ENCODE results near the gene NUP37. TPM values are rescaled to one million over a fixed set of nuclear protein-coding genes. Genes with fewer than 3 reads are reported as not detected.

Gene NUP37
- total RNA-seq, 1 donor from 2014 or later = 29.9 TPM

DNA sequence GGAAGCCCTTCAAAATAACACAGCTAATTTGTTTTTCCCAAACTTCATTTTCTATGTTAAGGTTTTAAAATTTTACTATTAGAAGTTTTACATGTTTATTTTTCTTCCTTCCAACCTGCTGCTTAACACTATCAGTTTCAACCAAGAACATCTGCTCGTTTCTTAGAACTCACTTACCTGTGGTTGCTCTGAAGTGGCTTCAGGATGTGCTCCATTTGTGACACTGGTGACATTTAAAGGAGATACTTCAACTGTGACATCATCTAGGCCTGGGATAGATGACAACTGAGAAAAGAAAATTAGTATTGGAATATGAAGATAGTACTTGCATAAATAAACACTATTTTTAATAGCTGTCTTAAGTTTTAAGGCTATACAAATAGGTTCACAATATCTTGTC lies 76.0 kb downstream of the NUP37 start:
- POLR2A ChIA-PET = interaction anchor here (0.6 kb wide), 1 partner anchor 10 kb away, joined by 3 read pairs; no protein-coding TSS in a partner anchor
- no peak for ATAC-seq (ENCODE audit: low read depth)
- CTCF ChIA-PET = no interaction called here
- peaks cover 3% of the 10 kb centered on the region for H3K4me1 Mint-ChIP-seq
- no peak overlapping the region for H3K4me3 Mint-ChIP-seq
- H3K27me3 Mint-ChIP-seq = no peaks in the 10 kb centered on the region
- no peaks in the 10 kb centered on the region for H3K9me3 Mint-ChIP-seq
- H3K36me3 Mint-ChIP-seq (ENCODE audit: low read depth) = peaks cover 39% of the 10 kb centered on the region
- no peak for DNase-seq
- intact Hi-C loops (cut with micrococcal nuclease) = no loop called here
- TF ChIP-seq, protein P1, sequence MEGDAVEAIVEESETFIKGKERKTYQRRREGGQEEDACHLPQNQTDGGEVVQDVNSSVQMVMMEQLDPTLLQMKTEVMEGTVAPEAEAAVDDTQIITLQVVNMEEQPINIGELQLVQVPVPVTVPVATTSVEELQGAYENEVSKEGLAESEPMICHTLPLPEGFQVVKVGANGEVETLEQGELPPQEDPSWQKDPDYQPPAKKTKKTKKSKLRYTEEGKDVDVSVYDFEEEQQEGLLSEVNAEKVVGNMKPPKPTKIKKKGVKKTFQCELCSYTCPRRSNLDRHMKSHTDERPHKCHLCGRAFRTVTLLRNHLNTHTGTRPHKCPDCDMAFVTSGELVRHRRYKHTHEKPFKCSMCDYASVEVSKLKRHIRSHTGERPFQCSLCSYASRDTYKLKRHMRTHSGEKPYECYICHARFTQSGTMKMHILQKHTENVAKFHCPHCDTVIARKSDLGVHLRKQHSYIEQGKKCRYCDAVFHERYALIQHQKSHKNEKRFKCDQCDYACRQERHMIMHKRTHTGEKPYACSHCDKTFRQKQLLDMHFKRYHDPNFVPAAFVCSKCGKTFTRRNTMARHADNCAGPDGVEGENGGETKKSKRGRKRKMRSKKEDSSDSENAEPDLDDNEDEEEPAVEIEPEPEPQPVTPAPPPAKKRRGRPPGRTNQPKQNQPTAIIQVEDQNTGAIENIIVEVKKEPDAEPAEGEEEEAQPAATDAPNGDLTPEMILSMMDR (IDR thresholded peaks at IDR 0.05) = no peak
- no peak overlapping the region for H3K27ac Mint-ChIP-seq

DNA sequence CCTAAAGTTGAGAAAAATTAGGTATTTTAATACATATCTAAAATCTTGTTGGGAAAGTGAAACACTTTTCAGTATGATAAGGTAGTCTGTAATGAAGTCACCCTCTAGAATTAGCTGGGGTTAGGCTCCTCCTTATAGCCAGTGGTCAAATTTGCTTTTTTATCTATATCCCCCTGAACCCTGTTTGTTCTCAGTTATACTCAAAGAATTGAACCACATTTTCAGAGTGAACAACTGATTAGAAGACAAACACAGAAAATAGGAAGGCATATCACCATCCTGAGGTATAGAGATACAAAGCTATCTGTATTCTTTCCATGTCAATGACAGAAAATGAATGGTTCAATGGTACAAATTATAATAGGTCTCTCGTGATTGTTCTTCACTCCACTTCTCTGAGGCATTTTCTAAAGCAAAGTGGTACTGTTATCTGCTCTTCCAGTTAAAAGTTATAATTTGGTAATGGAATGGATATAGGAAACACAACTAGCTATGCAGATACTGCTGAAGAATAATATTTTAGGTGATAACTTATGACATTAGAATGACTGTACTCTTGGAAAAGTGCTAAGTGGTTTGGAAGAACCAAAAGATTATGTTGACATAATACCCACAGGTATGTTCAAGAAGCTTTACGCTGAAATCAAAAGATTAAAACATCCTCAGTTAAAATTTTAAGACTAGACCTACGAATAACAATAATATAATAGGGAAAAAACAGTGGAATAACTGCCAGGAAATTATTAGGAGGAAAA lies 85.7 kb downstream of the NUP37 start:
- ChIA-PET POLR2A (interaction anchor here (1.0 kb wide), 1 partner anchor 10 kb away, joined by 3 read pairs; no protein-coding TSS in a partner anchor), CTCF (no interaction called here)
- Mint-ChIP-seq H3K36me3 (ENCODE audit: low read depth) (peaks cover 75% of the 10 kb centered on the region), H3K4me1 (no peaks in the 10 kb centered on the region), H3K9me3 (no peaks in the 10 kb centered on the region), H3K4me3 (no peak overlapping the region), H3K27me3 (no peaks in the 10 kb centered on the region), H3K27ac (no peak overlapping the region)
- DNase-seq (no peak), ATAC-seq (ENCODE audit: low read depth) (no peak)
- intact Hi-C loops (cut with micrococcal nuclease) = no loop called here
- TF ChIP-seq, protein P1 (IDR thresholded peaks at IDR 0.05) = no peak

DNA sequence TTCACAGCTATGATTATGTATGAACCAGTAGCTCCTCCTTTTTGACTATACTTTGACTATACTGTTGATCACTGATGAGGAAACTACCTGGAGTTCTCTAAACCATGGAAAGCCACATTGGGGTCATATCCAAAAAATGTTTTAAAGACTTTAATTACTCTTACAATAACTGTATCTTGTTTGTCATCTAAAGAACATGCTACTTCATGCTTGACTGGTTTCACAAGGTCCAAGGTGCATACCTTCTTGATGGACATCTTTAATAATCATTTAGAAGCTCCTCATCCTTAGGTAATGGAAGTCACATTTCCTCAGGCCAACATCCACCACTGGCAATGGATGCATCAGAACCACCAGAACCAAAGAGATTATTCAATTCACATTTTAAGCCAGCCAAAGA lies 88.1 kb downstream of the NUP37 start:
- TF ChIP-seq, protein P1 (IDR thresholded peaks at IDR 0.05) = no peak
- no peak overlapping the region for H3K4me3 Mint-ChIP-seq
- no peak for DNase-seq
- intact Hi-C loops (cut with micrococcal nuclease) = no loop called here
- no peak overlapping the region for H3K27ac Mint-ChIP-seq
- H3K9me3 Mint-ChIP-seq = no peaks in the 10 kb centered on the region
- peaks cover 65% of the 10 kb centered on the region for H3K36me3 Mint-ChIP-seq (ENCODE audit: low read depth)
- POLR2A ChIA-PET = interaction anchor here (1.2 kb wide), 1 partner anchor 30 kb away, joined by 4 read pairs; the partner anchor contains the start of gene WASHC3
- H3K4me1 Mint-ChIP-seq = no peaks in the 10 kb centered on the region
- ATAC-seq (ENCODE audit: low read depth) = no peak
- H3K27me3 Mint-ChIP-seq = no peaks in the 10 kb centered on the region
- CTCF ChIA-PET = interaction anchor here (1.0 kb wide), 1 partner anchor 92 kb away, joined by 4 read pairs; no protein-coding TSS in a partner anchor

DNA sequence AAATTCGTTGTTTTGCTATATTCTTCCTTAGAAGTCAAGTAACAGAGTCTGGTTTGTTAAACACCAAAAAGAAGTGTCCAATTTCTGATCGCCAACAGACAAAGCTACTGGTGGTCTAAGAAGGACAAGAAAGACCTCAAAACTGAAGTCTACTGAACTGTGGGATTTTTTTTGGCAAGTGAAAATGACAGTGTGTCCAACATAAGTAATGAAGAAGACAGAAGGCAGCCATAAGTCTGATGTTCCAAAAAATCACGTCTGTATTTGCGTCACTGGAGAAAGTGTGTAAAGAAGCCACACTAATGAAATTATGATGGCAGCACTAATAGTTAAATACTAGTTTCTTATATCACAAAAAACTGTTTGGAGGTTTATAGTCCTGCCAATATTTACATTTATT lies 90.8 kb downstream of the NUP37 start:
- Mint-ChIP-seq H3K4me1 (no peaks in the 10 kb centered on the region), H3K4me3 (no peak overlapping the region), H3K9me3 (no peaks in the 10 kb centered on the region), H3K36me3 (ENCODE audit: low read depth) (peaks cover 55% of the 10 kb centered on the region), H3K27ac (no peak overlapping the region), H3K27me3 (no peaks in the 10 kb centered on the region)
- intact Hi-C loops (cut with micrococcal nuclease) = no loop called here
- CTCF ChIA-PET = no interaction called here
- ATAC-seq (ENCODE audit: low read depth) (no peak), DNase-seq (no peak)
- POLR2A ChIA-PET = no interaction called here
- TF ChIP-seq, protein P1 (IDR thresholded peaks at IDR 0.05) = no peak

DNA sequence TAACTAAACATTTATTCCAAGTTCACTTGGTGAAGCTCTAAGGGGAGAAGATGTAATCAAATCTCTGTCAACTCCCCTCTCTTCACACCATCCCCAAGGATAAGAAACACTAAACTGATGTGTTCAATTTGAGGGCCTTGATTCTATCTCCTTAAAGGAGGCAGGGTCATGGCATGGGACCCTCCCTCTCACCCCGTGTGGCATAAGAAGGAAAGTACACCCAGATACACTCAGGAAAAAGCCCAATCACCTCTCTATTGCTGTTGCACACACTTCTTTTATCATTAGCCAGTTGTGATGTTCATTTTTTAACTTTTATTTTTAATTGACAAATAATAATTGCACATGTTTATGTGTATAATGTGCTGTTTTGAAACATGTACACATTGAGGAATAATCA lies 93.2 kb downstream of the NUP37 start:
- TF ChIP-seq, protein P1 (IDR thresholded peaks at IDR 0.05) = no peak
- ATAC-seq (ENCODE audit: low read depth) (no peak), DNase-seq (no peak)
- Mint-ChIP-seq H3K27ac (no peak overlapping the region), H3K9me3 (no peaks in the 10 kb centered on the region), H3K4me1 (no peaks in the 10 kb centered on the region), H3K36me3 (ENCODE audit: low read depth) (peaks cover 51% of the 10 kb centered on the region), H3K4me3 (no peak overlapping the region), H3K27me3 (no peaks in the 10 kb centered on the region)
- ChIA-PET POLR2A (no interaction called here), CTCF (no interaction called here)
- intact Hi-C loops (cut with micrococcal nuclease) = loop anchor here (2.0 kb wide), 1 partner anchor 14 kb away; no protein-coding TSS in a partner anchor

Measured in activated B cell treated with CpG ODN at 0.5 μM for 24 hours (primary cell).